Ishikawa (cell line): Measurements from ENCODE around the gene USP2.

Experiments
- CEBPB ChIP-seq: IDR thresholded peaks from 2 replicates; pipeline ENCODE4 v1.6.1; 2012
- EP300 ChIP-seq: IDR thresholded peaks from 2 replicates; pipeline ENCODE4 v1.6.1; 2012; ENCODE audit warnings: borderline replicate concordance
- TCF12 ChIP-seq: IDR thresholded peaks from 2 replicates; pipeline ENCODE4 v1.6.1; 2012; ENCODE audit warnings: low read depth

GRCh38 chr11:119318240-119319135 is 63.0 kb downstream of the USP2 start:
- TF ChIP-seq TCF12: no peak
- no peak for TF ChIP-seq CEBPB
- no peak for TF ChIP-seq EP300
